HTR-8/SVneo (cell line): ENCODE measurements around the gene ECSIT.

Experiments
- DNase-seq: peaks from one replicate; pipeline ENCODE4 v3.0.0; 2011; ENCODE audit warnings: low spot score, mixed read lengths; ENCODE audit not compliant: insufficient read length
- FAIRE-seq: peaks from 2 replicates; lab custom pipeline; 2011; peaks lifted over from hg19 to GRCh38; lab: Jason Lieb, UNC

ECSIT gene

GRCh38 chr19:11505504-11506100 is 23.3 kb downstream of the ECSIT start, which contains the start of gene ZNF653:
Gene ZNF653 (minus strand): TSS chr19:11505839. CDS start chr19:11505786, 53 bp downstream.
- FAIRE-seq = peak; percentile 88
- peak; percentile 97 for DNase-seq

- DNase-seq = peak; percentile 95
- peak; percentile 82 for FAIRE-seq
Observed at GRCh38 chr19:11505032-11505503, 23.9 kb downstream of the ECSIT start.

DNA sequence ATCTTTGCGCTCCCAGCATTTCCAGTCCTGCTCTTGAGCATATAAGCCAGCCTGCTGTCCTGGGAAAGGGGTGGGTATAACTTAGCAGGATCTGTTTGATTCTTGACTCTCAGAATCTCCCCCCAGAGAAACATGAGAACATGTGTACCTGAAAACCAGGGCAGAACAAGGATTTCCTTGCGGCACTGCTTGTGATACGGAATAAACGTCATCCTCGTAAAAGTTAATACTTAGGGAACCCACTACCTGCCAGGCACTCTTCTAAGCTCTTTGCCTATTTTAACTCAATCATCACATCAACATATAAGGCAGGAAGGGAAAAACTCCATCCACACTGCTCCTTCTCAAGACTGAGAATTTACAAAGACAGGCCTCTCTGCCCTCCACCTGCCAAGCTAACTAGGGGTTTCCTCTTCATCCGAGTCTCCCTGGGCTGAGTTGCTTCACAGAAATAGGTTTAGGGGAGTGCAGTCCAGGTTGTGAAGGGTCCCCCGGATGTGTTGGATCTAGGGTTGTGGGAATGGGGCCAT is 24.4 kb downstream of the ECSIT start:
- no peak for DNase-seq
- no peak for FAIRE-seq

DNA sequence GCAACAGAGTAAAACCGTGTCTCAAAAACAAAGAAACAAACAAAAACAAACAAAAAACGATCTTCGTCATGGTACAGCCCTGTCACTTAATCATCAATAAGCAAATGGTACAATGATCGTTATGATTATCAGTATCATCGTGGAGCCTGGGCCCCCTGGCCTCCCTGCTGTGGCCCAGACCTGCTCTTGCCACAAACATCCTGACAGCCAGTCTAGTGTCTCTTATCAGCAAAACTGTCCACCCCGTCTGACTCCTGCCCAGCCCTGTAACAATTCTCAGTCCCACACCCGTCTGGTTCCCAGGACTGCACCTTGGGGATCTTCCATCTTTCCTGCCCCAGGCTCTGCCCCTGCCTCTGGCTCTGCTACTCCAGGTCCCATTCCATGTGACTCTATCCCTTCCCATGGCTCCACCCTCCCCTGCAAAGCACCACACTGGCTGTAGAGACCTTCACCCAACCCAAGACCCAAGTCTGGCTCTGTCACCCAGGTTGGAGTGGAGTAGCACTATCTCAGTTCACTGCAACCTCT is 29.0 kb downstream of the ECSIT start:
- DNase-seq = no peak
- no peak for FAIRE-seq

DNA sequence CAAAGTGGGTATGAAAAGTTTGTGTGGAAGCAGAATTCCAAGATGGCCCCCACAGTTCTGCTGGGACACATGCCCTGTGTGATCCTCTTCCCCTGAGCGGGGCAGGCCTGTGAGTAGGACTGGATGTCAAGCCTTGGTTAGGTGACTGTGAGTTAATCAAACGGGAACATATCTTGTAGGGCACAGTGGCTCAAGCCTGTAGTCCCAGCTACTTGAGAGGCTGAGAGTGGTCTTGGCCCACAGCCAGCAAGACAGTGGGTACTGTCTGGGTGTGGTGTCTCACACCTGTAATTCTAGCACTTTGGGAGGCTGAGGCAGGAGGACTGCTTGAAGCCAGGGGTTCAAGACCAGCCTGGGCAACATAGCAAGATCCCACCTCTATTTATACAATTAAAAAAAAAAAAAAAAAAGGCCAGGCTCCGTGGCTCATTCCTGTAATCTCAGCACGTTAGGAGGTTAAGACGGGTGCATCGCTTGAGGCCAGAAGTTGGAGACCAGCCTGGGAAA is 29.7 kb downstream of the ECSIT start:
- no peak for FAIRE-seq
- no peak for DNase-seq

- FAIRE-seq = peak; percentile 85
- DNase-seq = peak; percentile 80
Observed at GRCh38 chr19:11496391-11497163, 32.4 kb downstream of the ECSIT start.

DNA sequence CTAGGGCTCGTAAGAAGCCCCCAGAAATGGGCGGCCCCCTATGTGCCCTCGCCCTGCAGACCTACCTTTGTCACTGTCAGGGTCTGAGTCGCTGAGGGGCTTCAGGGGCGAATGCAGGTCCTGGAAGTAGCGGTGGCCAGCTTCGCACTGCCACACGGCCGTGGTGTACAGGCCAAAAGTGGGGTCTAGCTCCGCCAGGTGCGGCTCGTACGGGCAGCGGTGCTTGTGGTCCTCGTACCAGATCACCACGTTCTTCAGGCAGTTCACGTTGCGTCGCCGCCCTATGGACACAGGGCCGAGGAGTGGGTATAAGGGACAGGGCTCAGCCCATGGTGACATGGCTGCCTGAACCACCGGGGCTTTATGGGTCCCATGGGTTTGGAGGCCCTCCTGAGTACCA is 33.0 kb downstream of the ECSIT start:
- no peak for FAIRE-seq
- no peak for DNase-seq

GRCh38 chr19:11495481-11495880 is 33.5 kb downstream of the ECSIT start:
- FAIRE-seq = no peak
- DNase-seq = no peak

DNA sequence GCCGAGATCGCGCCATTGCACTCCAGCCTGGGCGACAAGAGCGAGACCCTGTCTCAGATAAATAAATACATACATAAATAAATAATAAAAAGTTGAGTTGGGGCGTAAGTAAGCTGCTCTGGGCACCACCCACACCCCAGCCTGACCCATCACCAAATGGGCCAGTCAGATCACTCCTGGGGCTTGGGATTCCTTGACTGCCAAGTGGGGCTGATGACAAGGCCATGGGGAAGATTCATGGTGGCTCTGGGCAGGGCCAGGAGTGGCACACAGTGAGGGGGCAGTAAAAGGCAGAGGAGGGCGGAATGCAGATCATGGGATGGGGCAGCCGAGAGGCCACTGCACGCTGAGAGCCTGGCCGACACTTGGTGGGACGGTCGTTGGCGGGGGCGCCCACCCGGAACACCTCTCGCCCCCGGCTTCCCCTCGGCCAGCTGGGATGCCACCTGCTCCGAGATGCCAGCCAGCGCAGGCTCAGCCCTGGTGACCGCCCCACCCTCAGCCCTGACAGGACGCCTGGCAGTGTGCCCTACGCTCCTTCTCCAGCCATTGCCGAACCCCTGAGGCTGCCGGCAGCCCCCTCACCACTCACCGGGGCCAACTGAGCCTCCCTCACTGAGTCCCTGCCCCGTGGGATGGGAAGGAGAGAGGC is 34.2 kb downstream of the ECSIT start:
- FAIRE-seq (no peak), DNase-seq (no peak)

DNA sequence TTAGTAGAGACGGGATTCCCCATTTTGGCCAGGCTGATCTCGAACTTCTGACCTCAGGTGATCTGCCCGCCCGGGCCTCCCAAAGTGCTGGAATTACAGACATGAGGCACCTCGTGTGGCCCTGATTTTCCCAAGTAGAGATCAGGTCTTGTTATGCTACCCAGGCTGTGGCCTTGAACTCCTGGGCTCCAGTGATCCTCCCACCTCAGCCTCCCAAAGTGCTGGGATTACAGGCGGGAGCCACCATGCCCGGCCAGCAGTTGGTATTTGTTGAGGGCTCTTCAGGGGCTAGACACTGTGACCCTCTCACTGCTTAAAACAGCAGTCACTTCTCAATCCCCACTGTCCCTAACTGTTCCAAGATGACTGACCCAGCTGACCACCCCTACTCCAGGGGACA is 39.6 kb downstream of the ECSIT start:
- no peak for DNase-seq
- no peak for FAIRE-seq

DNA sequence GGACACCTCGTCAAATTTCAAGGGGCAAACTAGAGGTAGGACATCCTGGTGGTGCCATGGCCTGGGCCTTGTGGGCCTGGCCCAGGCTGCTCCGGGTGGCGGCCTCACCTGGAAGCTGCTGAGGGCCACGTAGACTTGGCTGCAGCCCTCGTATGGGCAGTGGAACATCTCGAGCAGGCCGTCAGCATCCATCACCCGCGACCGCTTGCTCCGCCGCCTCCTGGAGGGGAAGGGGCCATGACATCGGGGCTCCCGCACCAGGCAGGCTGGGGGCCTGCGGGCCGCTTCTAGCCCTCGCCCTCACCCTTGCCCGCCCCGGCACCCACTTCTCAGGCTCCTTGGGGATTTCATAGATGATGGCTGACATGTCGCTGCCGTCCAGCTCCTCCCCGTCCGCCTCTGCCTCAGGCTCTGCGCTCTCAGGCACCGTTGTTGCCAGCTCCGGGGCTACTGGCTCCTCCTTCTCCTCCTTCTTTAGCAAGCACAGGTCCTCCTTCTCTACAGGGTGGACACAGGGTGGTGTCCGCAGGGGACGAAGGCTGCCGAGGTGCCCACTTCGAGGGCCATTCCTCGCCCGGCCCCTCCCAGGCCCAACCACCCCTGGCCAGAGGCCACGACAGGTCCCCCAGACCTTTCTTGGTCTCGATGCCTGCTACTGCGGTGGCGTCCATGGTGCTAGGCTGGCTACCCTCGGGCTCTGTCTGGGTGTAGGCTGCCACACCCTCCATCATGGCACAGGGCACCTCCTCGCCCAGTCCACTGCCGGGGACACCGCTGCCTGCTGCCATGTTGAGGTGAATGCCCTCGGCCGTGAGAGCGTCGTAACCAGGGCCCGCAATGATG is 42.1 kb downstream of the ECSIT start:
- DNase-seq (no peak), FAIRE-seq (no peak)

DNA sequence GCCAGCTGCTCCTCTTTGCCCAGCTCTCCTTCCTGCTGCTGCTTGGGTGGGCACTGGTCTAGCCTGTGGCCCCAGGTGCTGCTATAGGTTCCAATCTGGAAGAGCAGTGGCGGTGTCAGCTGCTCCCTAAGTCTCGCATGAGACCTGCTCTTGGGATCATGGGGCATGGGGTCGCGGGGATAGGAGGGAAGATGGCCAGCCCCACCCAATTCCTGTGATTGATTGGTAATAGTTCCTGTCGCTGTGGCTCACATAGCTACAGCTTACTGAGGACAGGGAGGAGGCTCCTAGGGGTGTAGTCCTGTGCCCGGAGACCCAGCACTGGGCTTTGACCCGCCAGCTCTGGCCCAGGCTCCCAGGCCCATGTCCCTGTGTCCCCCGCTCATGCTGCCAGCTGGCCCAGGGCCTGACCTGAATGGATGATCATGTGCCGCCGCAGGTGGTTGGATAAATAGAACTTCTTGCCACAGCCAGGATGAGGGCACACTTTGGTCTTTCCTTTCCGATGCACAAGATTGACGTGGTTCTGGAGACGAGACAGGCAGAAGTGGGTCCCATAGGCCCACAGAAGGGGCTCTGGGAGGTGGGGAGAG is 43.6 kb downstream of the ECSIT start:
- DNase-seq = no peak
- no peak for FAIRE-seq

GRCh38 chr19:11483366-11484111 is 45.4 kb downstream of the ECSIT start:
- no peak for FAIRE-seq
- no peak for DNase-seq

DNA sequence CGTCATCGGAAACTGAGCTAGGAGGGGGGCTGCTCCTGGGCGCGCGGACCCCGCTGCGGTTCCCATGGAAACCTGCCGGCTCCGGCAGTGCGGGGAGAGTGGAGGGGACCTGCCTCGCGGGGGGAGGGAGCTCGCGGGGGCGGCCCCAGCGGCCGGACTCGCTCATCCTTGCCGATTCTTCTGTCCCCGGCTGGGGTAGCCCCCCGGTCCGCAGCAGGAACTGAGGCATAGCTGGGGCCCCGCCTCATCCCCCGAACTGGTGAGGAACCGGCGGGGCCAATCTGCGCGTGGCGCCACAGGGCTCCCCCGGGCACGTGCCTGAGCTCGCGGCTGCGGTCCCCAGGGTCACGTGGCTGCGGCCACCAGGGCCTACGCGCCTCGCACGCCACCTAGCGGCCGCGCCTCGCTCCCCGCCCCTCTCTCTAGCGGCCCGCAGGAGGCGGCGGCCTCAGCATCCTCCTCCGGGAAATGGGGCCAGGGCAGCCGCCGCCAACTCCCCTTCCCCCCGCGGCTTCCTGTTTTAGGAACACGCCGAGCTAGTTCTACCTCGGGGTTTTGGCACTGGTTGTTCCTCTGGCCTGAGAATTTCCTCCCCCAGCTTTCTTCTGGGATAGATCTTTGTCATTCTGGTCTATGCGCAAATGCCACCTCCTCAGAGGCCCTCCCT is 46.4 kb downstream of the ECSIT start:
- DNase-seq = peak; percentile 96
- FAIRE-seq = peak; percentile 69

GRCh38 chr19:11481534-11482383 is 47.2 kb downstream of the ECSIT start:
- DNase-seq (peak; percentile 99), FAIRE-seq (peak; percentile 96)

- FAIRE-seq = no peak
Observed at GRCh38 chr19:11480715-11481533, 48.0 kb downstream of the ECSIT start, which contains the start of gene ELAVL3. Gene ELAVL3 (minus strand): TSS chr19:11481046. CDS start chr19:11480608, 438 bp downstream.

More at GRCh38 chr19:11480715-11481533, 48.0 kb downstream of the ECSIT start, which contains the start of gene ELAVL3:
- no peak for DNase-seq
